GM19043 (cell line): ENCODE measurements around the gene GAREM1.

Experiments used
- ATAC-seq: cut with Tn5 transposase; IDR thresholded peaks from one replicate; pipeline ENCODE4 v1.9.1; 2021; ENCODE audit warnings: low read depth; ENCODE audit not compliant: unreplicated experiment

GAREM1 gene

GRCh38 chr18:32213693-32214092 lies 257.0 kb downstream of the GAREM1 start:
- ATAC-seq, result no peak
